Chondrocyte (in vitro differentiated cells): ENCODE data around the gene DNTT. TPM values are rescaled to one million over a fixed set of nuclear protein-coding genes. Genes with fewer than 3 reads are reported as not detected.

Experiments used
- DNase-seq: peaks from one replicate; pipeline ENCODE4 v3.0.0; 2021; ENCODE audit warnings: mixed read lengths, low spot score
- H3K27ac Mint-ChIP-seq: one replicate; pipeline ENCODE4 v1.8.0; 2021; ENCODE audit warnings: mild to moderate bottlenecking, moderate library complexity, mixed read lengths; ENCODE audit not compliant: unreplicated experiment
- H3K27me3 Mint-ChIP-seq: 2 replicates; pipeline ENCODE4 v1.8.0; 2021; ENCODE audit warnings: low read depth, mixed read lengths
- H3K36me3 Mint-ChIP-seq: 2 replicates; pipeline ENCODE4 v1.8.0; 2021; ENCODE audit warnings: low read depth, mixed read lengths
- H3K4me1 Mint-ChIP-seq: 2 replicates; pipeline ENCODE4 v1.8.0; 2021; ENCODE audit warnings: low read depth, mild to moderate bottlenecking, mixed read lengths
- H3K4me3 Mint-ChIP-seq: one replicate; pipeline ENCODE4 v1.8.0; 2021; ENCODE audit warnings: mild to moderate bottlenecking, moderate library complexity, mixed read lengths; ENCODE audit not compliant: unreplicated experiment
- H3K9me3 Mint-ChIP-seq: 2 replicates; pipeline ENCODE4 v1.8.0; 2021; ENCODE audit warnings: low read depth, mixed read lengths
- total RNA-seq: library from RNA; stranded (reverse); gene quantifications from 3 replicates; pipeline ENCODE4 v1.2.1, GENCODE V29; 2021
- TF ChIP-seq, protein P1 (sequence below): fragments of 200-600 bp; sonication (generic); IDR thresholded peaks from 2 replicates; pipeline ENCODE4 v1.5.0; 2021; ENCODE audit warnings: antibody characterized with exemption, mild to moderate bottlenecking, moderate library complexity

Gene DNTT
- total RNA-seq, 1 donor from 2014 or later: not detected

DNA sequence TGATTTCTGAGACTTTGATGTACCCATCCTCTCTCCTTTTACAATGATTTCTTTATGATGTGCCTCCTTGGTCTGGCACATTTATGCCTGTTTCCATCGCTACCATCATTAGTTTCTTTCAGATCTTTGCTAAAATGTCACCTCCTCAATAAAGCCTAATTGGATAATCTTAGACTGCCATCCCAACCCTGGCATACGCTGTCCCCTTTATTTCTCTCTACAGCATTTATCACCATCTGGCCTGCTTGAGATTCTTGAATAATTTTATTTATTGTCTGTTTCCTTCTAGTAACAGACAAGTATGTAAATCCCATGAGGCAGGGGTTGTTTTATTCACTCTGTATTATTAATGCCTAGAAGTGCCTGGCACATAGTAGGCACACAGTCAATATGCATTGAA lies 6.7 kb upstream of the DNTT start:
- Mint-ChIP-seq H3K27ac (no peak overlapping the region), H3K4me3 (no peak overlapping the region), H3K4me1 (peaks cover 2% of the 10 kb centered on the region), H3K36me3 (no peaks in the 10 kb centered on the region), H3K9me3 (no peaks in the 10 kb centered on the region), H3K27me3 (peaks cover 50% of the 10 kb centered on the region)
- TF ChIP-seq, protein P1, sequence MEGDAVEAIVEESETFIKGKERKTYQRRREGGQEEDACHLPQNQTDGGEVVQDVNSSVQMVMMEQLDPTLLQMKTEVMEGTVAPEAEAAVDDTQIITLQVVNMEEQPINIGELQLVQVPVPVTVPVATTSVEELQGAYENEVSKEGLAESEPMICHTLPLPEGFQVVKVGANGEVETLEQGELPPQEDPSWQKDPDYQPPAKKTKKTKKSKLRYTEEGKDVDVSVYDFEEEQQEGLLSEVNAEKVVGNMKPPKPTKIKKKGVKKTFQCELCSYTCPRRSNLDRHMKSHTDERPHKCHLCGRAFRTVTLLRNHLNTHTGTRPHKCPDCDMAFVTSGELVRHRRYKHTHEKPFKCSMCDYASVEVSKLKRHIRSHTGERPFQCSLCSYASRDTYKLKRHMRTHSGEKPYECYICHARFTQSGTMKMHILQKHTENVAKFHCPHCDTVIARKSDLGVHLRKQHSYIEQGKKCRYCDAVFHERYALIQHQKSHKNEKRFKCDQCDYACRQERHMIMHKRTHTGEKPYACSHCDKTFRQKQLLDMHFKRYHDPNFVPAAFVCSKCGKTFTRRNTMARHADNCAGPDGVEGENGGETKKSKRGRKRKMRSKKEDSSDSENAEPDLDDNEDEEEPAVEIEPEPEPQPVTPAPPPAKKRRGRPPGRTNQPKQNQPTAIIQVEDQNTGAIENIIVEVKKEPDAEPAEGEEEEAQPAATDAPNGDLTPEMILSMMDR: no peak
- DNase-seq: no peak

DNA sequence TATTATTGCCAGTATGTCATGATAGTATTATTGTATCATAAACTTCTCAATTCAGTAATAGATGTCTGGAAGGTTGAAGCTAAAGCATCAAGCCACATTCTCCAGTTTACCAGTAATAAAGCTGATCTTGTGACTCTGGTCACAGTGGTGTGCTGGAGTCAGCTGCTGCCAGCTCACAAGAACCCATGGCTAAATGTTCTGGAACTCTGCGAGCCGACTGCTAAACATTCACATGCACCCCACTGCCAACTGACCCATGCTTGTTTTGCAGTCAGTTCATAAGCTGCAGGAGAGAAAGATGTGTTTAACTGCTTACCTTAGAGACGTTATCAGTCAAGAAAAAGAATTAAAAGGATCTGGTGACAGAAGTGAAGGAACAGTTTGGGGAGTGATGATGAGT lies 5.9 kb upstream of the DNTT start:
- no peak for DNase-seq
- H3K27ac Mint-ChIP-seq: no peak overlapping the region
- TF ChIP-seq, protein P1: no peak
- H3K36me3 Mint-ChIP-seq: no peaks in the 10 kb centered on the region
- no peak overlapping the region for H3K4me3 Mint-ChIP-seq
- peaks cover 2% of the 10 kb centered on the region for H3K4me1 Mint-ChIP-seq
- no peaks in the 10 kb centered on the region for H3K9me3 Mint-ChIP-seq
- peaks cover 50% of the 10 kb centered on the region for H3K27me3 Mint-ChIP-seq

DNA sequence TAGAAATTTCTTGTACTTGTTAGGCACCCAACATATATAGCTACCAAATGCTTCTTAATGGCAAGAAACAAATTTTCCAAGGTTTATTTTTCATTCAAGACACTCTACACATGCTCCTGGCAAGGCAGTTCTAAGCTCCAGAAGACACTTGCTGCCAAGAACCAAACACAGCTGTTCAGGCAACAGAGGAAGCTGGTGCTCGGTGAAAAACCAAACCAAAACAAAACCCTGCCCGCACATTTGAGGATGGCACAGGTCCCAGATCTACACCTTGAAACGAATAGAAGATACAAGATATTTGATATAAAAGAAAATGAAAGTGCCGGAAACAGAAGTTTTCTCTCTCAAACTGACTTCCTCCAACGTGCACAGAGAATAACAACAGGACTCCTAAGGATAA lies 4.9 kb upstream of the DNTT start:
- Mint-ChIP-seq H3K9me3 (no peaks in the 10 kb centered on the region), H3K27ac (no peak overlapping the region), H3K36me3 (no peaks in the 10 kb centered on the region), H3K4me3 (no peak overlapping the region), H3K4me1 (peaks cover 2% of the 10 kb centered on the region), H3K27me3 (peaks cover 60% of the 10 kb centered on the region)
- TF ChIP-seq, protein P1: no peak
- no peak for DNase-seq

DNA sequence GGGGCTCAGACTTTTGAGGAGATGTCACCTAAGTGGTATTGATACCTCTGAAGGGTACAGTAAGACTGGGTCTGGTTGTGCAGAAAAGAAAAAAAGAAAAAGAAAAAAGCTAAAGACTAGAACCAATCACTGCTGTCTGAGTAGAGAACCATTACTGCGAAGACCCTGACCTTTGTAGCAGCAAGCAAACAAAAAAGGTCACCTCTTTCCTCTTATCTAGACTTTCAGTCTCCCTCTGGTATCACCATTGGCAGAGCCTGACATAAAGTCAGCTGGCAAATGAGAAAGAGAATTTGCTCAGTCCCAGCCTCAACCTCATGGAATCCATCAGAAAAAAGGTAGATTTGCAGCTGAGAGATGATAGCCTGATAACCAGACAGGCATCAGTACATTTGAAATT lies 2.6 kb upstream of the DNTT start:
- DNase-seq: no peak
- TF ChIP-seq, protein P1: no peak
- Mint-ChIP-seq H3K27me3 (peaks cover 52% of the 10 kb centered on the region), H3K27ac (no peak overlapping the region), H3K4me3 (no peak overlapping the region), H3K9me3 (no peaks in the 10 kb centered on the region), H3K36me3 (no peaks in the 10 kb centered on the region), H3K4me1 (peaks cover 2% of the 10 kb centered on the region)

DNA sequence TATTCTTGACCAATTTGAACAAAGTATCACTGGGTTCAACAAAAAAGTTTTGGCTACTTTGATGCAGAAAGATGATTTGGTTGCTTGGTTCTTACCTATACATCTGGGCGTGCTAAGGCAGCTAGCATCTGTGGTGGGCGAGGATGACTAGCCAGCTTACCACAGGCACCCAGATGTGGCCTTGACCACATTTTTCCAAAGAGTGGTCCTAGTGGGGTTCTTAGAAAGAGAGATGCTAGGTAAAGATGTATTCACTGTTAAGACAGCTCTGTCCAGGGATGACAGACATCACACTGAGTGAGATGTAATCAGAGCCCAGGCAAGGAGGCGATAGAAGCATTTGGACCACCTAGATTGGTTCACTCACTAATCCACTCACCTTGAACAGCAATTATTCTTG lies 785 bp downstream of the DNTT start:
- TF ChIP-seq, protein P1: no peak
- Mint-ChIP-seq H3K4me3 (no peak overlapping the region), H3K9me3 (no peaks in the 10 kb centered on the region), H3K4me1 (peaks cover 1% of the 10 kb centered on the region), H3K36me3 (no peaks in the 10 kb centered on the region), H3K27me3 (peaks cover 29% of the 10 kb centered on the region), H3K27ac (no peak overlapping the region)
- no peak for DNase-seq
